Ovary (tissue), 3 donors: ENCODE results near the gene DYNC2LI1.

Experiments used
- CTCF ChIP-seq, 3 donors: fragments of 450-650 bp in 2 of 3; fragments of 200-600 bp in 1 of 3; IDR thresholded peaks; one replicate each; pipeline versions ENCODE4 v1.5.1 to v1.8.0; 2016 to 2022; ENCODE audit warnings: antibody characterized with exemption in 3 of 3, mild to moderate bottlenecking in 1 of 3
- EP300 ChIP-seq: sonication (generic); formaldehyde crosslinking; IDR thresholded peaks from one replicate; pipeline ENCODE4 v1.6.1; 2017; ENCODE audit warnings: antibody characterized with exemption
- POLR2A ChIP-seq: fragments of 450-650 bp; IDR thresholded peaks from one replicate; pipeline ENCODE4 v1.6.1; 2017; ENCODE audit warnings: antibody characterized with exemption, mild to moderate bottlenecking, moderate library complexity
- donor health status: DM: no; HTN: no; CAD: no.

- TF ChIP-seq CTCF (IDR thresholded peaks at IDR 0.05) (no peak), POLR2A (no peak), EP300 (no peak)
Observed at GRCh38 chr2:43796206-43796605, 22.4 kb downstream of the DYNC2LI1 start.
